Measurements from ENCODE around the gene KHSRP. TPM values are rescaled to one million over a fixed set of nuclear protein-coding genes. Genes with fewer than 3 reads are reported as not detected.
A peak's percentile ranks its signal among the peaks of the same experiment; 100 is the strongest.

Gene KHSRP
- total and polyA plus RNA-seq, 2 of the 13 experiments (the other 11 are each of a cell fraction or from before 2014, with no cell fraction given), result 72.1 to 129 TPM

DNA sequence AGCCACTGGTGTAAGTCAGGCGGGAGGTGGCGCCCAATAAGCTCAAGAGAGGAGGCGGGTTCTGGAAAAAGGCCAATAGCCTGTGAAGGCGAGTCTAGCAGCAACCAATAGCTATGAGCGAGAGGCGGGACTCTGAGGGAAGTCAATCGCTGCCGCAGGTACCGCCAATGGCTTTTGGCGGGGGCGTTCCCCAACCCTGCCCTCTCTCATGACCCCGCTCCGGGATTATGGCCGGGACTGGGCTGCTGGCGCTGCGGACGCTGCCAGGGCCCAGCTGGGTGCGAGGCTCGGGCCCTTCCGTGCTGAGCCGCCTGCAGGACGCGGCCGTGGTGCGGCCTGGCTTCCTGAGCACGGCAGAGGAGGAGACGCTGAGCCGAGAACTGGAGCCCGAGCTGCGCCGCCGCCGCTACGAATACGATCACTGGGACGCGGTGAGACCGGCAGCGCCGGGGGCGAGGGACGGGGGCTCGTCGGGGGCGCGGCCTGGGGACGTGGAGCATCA, 52.0 kb downstream of the KHSRP start, which contains the start of gene ALKBH7 (continued):
- TF ChIP-seq, protein P1, sequence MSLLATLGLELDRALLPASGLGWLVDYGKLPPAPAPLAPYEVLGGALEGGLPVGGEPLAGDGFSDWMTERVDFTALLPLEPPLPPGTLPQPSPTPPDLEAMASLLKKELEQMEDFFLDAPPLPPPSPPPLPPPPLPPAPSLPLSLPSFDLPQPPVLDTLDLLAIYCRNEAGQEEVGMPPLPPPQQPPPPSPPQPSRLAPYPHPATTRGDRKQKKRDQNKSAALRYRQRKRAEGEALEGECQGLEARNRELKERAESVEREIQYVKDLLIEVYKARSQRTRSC (CRISPR knock-in tag; IDR thresholded peaks at IDR 0.05; ENCODE audit: low read depth), result no peak
- TF ChIP-seq AGO2 (optimal IDR thresholded peaks at IDR 0.05; ENCODE audit: low read depth, low read length) (peak; percentile 67), ZNF430 (CRISPR knock-in tag; IDR thresholded peaks at IDR 0.05) (peak; percentile 77; the same call in 1 of the 2 replicates), ZNF225 (CRISPR knock-in tag; IDR thresholded peaks at IDR 0.05) (0 out of 2 replicates have a peak, but pooled peaks have one; percentile 61), THYN1 (CRISPR knock-in tag; IDR thresholded peaks at IDR 0.05; ENCODE audit: borderline replicate concordance, low read depth) (0 out of 2 replicates have a peak, but pooled peaks have one; percentile 56), SALL2 (CRISPR knock-in tag; IDR thresholded peaks at IDR 0.05) (peak; percentile 64; the same call in 1 of the 2 replicates), ZNF558 (CRISPR knock-in tag; IDR thresholded peaks at IDR 0.05; ENCODE audit: borderline replicate concordance) (0 out of 2 replicates have a peak, but pooled peaks have one; percentile 19), NR2F1 (CRISPR knock-in tag; IDR thresholded peaks at IDR 0.05) (peak in 1 of 2 experiments; percentile 56; a peak in 3 of 4 replicates), KLF6 (CRISPR knock-in tag; IDR thresholded peaks at IDR 0.05) (no peak), ELF4 (CRISPR knock-in tag; IDR thresholded peaks at IDR 0.05; ENCODE audit: borderline replicate concordance) (no peak), POLR2G (IDR thresholded peaks at IDR 0.05; ENCODE audit: low read depth, low read length) (peak; percentile 86), HOXD1 (CRISPR knock-in tag; IDR thresholded peaks at IDR 0.05) (peak; percentile 40; the same call in 1 of the 2 replicates), IRX3 (CRISPR knock-in tag; IDR thresholded peaks at IDR 0.05; ENCODE audit: borderline replicate concordance, low read depth) (peak; percentile 78; the same call in 1 of the 2 replicates), TARDBP (CRISPR knock-in tag; IDR thresholded peaks at IDR 0.05) (no peak; the same call in 1 of the 2 replicates), KAT7 (CRISPR knock-in tag; IDR thresholded peaks at IDR 0.05; ENCODE audit: borderline replicate concordance) (no peak), SNAPC2 (CRISPR knock-in tag; IDR thresholded peaks at IDR 0.05) (0 out of 2 replicates have a peak, but pooled peaks have one; percentile 73), SNRNP70 (IDR thresholded peaks at IDR 0.05; ENCODE audit: low read depth, low read length) (no peak), ZNF616 (CRISPR knock-in tag; IDR thresholded peaks at IDR 0.05; ENCODE audit: low read depth) (no peak), RBAK (CRISPR knock-in tag; IDR thresholded peaks at IDR 0.05) (no peak), ZNF468 (CRISPR knock-in tag; IDR thresholded peaks at IDR 0.05) (peak; percentile 90; the same call in 1 of the 2 replicates), ZNF317 (CRISPR knock-in tag; IDR thresholded peaks at IDR 0.05) (no peak), ZNF577 (CRISPR knock-in tag; IDR thresholded peaks at IDR 0.05; ENCODE audit: borderline replicate concordance, low read depth) (no peak), HOXA7 (CRISPR knock-in tag; IDR thresholded peaks at IDR 0.05) (no peak), NCOA1 (CRISPR knock-in tag; IDR thresholded peaks at IDR 0.05) (no peak), MTA3 (CRISPR knock-in tag; IDR thresholded peaks at IDR 0.05) (no peak), ZNF550 (CRISPR knock-in tag; IDR thresholded peaks at IDR 0.05; ENCODE audit: borderline replicate concordance) (peak; percentile 70; the same call in 1 of the 2 replicates)
- TF ChIP-seq, protein P2, sequence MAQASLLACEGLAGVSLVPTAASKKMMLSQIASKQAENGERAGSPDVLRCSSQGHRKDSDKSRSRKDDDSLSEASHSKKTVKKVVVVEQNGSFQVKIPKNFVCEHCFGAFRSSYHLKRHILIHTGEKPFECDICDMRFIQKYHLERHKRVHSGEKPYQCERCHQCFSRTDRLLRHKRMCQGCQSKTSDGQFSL (CRISPR knock-in tag; IDR thresholded peaks at IDR 0.05), result no peak
- TF ChIP-seq, protein P3, sequence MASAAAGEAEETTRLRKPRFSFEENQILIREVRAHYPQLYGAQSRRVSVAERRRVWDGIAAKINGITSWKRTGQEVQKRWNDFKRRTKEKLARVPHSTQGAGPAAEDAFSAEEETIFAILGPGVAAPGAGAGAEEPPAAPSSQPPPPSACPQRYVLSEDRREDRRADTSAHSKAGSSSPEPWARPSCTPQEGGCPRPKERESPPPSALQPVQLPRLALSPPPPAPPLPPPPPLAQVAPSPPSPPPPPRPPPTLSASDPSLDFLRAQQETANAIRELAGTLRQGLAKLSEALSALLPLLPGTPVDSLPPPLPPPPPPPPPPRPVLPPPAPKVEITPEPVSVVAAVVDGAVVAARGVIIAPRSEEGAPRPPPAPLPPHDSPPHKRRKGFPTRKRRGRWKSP (CRISPR knock-in tag; IDR thresholded peaks at IDR 0.05), result 0 out of 2 replicates have a peak, but pooled peaks have one; percentile 4
- TF ChIP-seq, protein P4, sequence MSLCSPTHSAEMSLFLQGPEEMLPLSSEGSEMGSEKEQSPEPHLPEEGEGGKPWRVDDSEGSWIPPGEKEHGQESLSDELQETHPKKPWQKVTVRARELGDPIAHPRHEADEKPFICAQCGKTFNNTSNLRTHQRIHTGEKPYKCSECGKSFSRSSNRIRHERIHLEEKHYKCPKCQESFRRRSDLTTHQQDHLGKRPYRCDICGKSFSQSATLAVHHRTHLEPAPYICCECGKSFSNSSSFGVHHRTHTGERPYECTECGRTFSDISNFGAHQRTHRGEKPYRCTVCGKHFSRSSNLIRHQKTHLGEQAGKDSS (CRISPR knock-in tag; IDR thresholded peaks at IDR 0.05; ENCODE audit: borderline replicate concordance, low read depth), result peak; percentile 65; the same call in 1 of the 2 replicates
